Parathyroid adenoma (tissue), 2 donors: ENCODE results near the gene MRPL14.

ENCODE experiments used
- H2AFZ ChIP-seq: fragments of 300-600 bp; sonication (generic); one replicate; pipeline ENCODE4 v1.7.0; 2017; ENCODE audit warnings: antibody characterized with exemption, mild to moderate bottlenecking
- H3K27ac ChIP-seq: fragments of 300-600 bp; sonication (generic); one replicate; pipeline ENCODE4 v1.7.0; 2017
- H3K27me3 ChIP-seq: fragments of 300-600 bp; sonication (generic); one replicate; pipeline ENCODE4 v1.7.0; 2017; ENCODE audit warnings: low read length; ENCODE audit not compliant: control insufficient read depth, insufficient read depth
- H3K36me3 ChIP-seq: fragments of 300-600 bp; sonication (generic); one replicate; pipeline ENCODE4 v1.7.0; 2017; ENCODE audit warnings: low read length; ENCODE audit not compliant: control insufficient read depth, insufficient read depth
- H3K4me1 ChIP-seq: fragments of 300-600 bp; sonication (generic); one replicate; pipeline ENCODE4 v1.7.0; 2017; ENCODE audit warnings: control low read depth
- H3K4me2 ChIP-seq: fragments of 300-600 bp; sonication (generic); one replicate; pipeline ENCODE4 v1.7.0; 2017; ENCODE audit warnings: low read length
- H3K4me3 ChIP-seq: fragments of 300-600 bp; sonication (generic); one replicate; pipeline ENCODE4 v1.7.0; 2017; ENCODE audit warnings: low read depth, low read length
- H3K79me2 ChIP-seq: fragments of 300-600 bp; sonication (generic); one replicate; pipeline ENCODE4 v1.7.0; 2017; ENCODE audit warnings: control low read depth
- H3K9ac ChIP-seq: fragments of 300-600 bp; sonication (generic); one replicate; pipeline ENCODE4 v1.7.0; 2017; ENCODE audit warnings: mild to moderate bottlenecking
- H3K9me3 ChIP-seq: fragments of 300-600 bp; sonication (generic); one replicate; pipeline ENCODE4 v1.7.0; 2017; ENCODE audit warnings: low read length; ENCODE audit not compliant: control insufficient read depth
- TF ChIP-seq, protein P1 (sequence below): fragments of 300-600 bp; sonication (generic); IDR thresholded peaks from one replicate; pipeline ENCODE4 v1.7.0; 2017; ENCODE audit warnings: antibody characterized with exemption, mild to moderate bottlenecking
- donor health status: primary hyperparathyroidism.

MRPL14 gene

DNA sequence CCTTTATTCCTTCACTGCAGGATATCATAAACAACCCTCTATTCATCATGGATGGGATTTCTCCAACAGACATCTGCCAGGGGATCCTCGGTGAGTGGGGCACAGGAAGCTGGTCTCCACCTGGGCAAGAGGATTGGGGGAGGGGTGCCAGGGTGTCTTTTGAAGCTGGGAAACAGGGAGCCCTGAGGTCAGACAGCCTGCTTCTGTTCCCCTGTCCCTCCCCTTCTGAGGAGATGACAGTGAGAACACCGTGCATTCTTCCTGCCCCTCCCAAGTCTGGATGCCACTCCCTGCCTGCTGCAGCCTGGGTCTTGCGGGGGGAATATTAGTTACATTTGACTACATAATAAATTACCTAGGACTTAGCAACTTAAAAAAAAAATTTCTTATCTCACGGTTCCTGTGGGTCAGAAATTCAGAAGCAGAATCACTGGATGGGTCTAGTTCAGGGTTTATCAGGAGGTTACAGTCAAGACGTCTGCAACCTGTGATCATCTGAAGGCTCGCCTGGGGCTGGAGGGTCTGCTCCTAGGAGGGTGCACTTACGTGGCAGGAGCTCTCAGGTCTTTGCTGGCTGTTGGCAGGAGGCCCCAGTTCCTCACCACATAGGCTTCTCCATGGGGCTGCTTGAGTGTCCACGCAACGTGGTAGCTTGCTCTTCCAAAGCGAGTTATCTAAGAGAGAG lies 42.8 kb upstream of the MRPL14 start:
- H3K36me3 ChIP-seq, result no peaks in the 10 kb centered on the region
- no peaks in the 10 kb centered on the region for H3K27me3 ChIP-seq
- TF ChIP-seq, protein P1, sequence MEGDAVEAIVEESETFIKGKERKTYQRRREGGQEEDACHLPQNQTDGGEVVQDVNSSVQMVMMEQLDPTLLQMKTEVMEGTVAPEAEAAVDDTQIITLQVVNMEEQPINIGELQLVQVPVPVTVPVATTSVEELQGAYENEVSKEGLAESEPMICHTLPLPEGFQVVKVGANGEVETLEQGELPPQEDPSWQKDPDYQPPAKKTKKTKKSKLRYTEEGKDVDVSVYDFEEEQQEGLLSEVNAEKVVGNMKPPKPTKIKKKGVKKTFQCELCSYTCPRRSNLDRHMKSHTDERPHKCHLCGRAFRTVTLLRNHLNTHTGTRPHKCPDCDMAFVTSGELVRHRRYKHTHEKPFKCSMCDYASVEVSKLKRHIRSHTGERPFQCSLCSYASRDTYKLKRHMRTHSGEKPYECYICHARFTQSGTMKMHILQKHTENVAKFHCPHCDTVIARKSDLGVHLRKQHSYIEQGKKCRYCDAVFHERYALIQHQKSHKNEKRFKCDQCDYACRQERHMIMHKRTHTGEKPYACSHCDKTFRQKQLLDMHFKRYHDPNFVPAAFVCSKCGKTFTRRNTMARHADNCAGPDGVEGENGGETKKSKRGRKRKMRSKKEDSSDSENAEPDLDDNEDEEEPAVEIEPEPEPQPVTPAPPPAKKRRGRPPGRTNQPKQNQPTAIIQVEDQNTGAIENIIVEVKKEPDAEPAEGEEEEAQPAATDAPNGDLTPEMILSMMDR, result no peak
- H2AFZ ChIP-seq, result no peak overlapping the region
- no peak overlapping the region for H3K27ac ChIP-seq
- no peaks in the 10 kb centered on the region for H3K79me2 ChIP-seq
- H3K9me3 ChIP-seq, result no peaks in the 10 kb centered on the region
- no peak overlapping the region for H3K9ac ChIP-seq
- no peak overlapping the region for H3K4me3 ChIP-seq
- H3K4me2 ChIP-seq, result no peak overlapping the region
- H3K4me1 ChIP-seq, result no peaks in the 10 kb centered on the region

DNA sequence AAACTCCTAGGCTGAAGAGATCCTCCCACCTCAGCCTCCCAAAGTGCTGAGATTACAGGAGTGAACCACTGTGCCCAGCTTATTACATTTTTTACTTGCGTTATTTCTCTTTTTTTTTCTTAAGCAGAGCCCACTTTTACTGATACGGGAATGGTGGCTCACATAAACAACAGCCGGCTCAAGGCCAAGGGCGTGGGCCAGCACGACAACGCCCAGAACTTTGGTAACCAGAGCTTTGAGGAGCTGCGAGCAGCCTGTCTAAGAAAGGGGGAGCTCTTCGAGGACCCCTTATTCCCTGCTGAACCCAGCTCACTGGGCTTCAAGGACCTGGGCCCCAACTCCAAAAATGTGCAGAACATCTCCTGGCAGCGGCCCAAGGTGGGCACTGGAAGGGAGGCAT lies 41.9 kb upstream of the MRPL14 start:
- no peaks in the 10 kb centered on the region for H3K36me3 ChIP-seq
- H2AFZ ChIP-seq, result no peak overlapping the region
- no peak overlapping the region for H3K4me2 ChIP-seq
- H3K4me1 ChIP-seq, result no peaks in the 10 kb centered on the region
- H3K4me3 ChIP-seq, result no peak overlapping the region
- TF ChIP-seq, protein P1, result no peak
- H3K9me3 ChIP-seq, result no peaks in the 10 kb centered on the region
- no peak overlapping the region for H3K9ac ChIP-seq
- no peaks in the 10 kb centered on the region for H3K27me3 ChIP-seq
- H3K27ac ChIP-seq, result no peak overlapping the region
- H3K79me2 ChIP-seq, result no peaks in the 10 kb centered on the region

DNA sequence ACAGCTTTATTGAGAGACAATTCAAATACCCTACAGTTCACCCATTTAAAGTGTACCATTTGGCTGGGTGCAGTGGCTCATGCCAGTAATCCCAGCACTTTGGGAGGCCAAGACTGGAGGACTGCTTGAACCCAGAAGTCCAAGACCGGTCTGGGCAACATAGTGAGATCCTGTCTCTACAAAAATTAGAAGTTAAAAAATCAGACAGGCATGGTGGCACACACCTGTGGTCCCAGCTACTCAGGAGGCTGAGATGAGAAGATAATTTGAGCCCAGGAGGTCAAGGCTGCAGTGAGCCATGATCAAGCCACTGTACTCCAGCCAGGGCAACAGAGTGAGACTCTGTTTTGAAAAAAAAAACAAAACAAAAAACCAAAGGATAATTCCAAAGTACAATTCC lies 40.3 kb upstream of the MRPL14 start:
- Histone ChIP-seq H2AFZ (no peak overlapping the region), H3K79me2 (no peaks in the 10 kb centered on the region), H3K9me3 (no peaks in the 10 kb centered on the region), H3K4me2 (no peak overlapping the region), H3K4me1 (no peaks in the 10 kb centered on the region), H3K4me3 (no peak overlapping the region), H3K27ac (no peak overlapping the region), H3K9ac (no peak overlapping the region), H3K36me3 (no peaks in the 10 kb centered on the region), H3K27me3 (no peaks in the 10 kb centered on the region)
- TF ChIP-seq, protein P1, result no peak

DNA sequence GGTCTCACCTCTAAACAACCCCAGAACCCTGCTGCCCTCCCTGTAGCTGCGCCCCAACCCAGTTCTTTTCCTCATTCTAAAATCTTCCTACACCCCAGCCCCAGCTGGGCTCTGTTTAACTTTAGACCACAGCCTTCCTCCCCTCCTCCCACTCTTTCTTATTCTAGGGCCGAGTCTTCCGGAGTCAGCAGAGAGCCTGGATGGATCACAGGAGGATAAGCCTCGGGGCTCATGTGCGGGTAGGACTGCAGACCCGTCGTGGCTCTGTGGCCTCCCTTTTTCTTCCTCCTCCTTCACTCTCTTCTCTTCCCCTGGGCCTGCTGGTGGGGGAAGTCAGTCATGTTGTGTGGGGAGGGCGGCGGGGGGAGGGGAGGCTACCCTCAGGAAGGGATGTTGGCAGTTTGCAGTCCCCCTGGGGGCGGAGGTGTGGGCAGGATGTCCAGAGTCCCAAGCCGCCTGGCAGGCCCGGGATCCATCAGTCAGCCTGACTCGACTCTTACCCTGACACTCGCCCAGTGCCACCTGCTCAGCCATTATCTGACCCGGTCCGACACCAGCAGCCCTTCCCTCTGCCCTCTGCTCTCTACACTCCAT lies 39.4 kb upstream of the MRPL14 start:
- Histone ChIP-seq H2AFZ (no peak overlapping the region), H3K79me2 (no peaks in the 10 kb centered on the region), H3K9ac (no peak overlapping the region), H3K4me1 (no peaks in the 10 kb centered on the region), H3K4me2 (no peak overlapping the region), H3K36me3 (no peaks in the 10 kb centered on the region), H3K4me3 (no peak overlapping the region), H3K27me3 (no peaks in the 10 kb centered on the region), H3K27ac (no peak overlapping the region), H3K9me3 (no peaks in the 10 kb centered on the region)
- TF ChIP-seq, protein P1, result no peak

DNA sequence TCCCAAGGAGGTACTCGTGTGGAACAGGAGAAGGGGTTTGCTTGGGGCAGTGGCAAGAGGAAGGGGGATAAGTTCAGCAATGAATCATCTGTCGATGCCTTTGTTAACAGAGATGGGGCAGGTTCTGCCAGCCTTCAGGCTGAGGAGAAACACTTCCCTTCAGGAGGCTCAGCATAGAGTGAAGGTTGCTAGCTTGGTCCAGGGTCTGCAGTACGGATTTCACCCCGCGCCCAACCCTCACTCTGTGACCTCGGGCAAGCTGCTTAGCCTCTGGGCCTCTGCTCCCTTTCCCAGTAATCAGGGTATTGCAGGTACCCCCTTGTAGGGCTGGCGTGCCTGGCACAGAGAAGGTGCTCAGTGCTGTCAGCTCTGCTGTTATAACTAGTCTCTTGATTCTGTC lies 38.9 kb upstream of the MRPL14 start:
- no peak overlapping the region for H3K27ac ChIP-seq

More for the DNA sequence above, 38.9 kb upstream of the MRPL14 start:
- TF ChIP-seq, protein P1, result no peak
- Histone ChIP-seq H3K9me3 (no peaks in the 10 kb centered on the region), H3K79me2 (no peaks in the 10 kb centered on the region), H3K4me1 (no peaks in the 10 kb centered on the region), H3K9ac (no peak overlapping the region), H3K27me3 (no peaks in the 10 kb centered on the region), H3K36me3 (no peaks in the 10 kb centered on the region), H2AFZ (no peak overlapping the region), H3K4me3 (no peak overlapping the region), H3K4me2 (no peak overlapping the region)
